NK-92 (cell line): Measurements from ENCODE around the gene N4BP2L1.

Experiments
- DNase-seq: peaks from one replicate; lab custom pipeline; 2025; ENCODE audit not compliant: unreplicated experiment; lab: John Stamatoyannopoulos, UW

The N4BP2L1 gene

GRCh38 chr13:32432856-32433255, 4.9 kb upstream of the N4BP2L1 start:
- no peak for DNase-seq

GRCh38 chr13:32431361-32431760, 3.4 kb upstream of the N4BP2L1 start:
- no peak for DNase-seq

- no peak for DNase-seq
Measured at GRCh38 chr13:32430018-32430747, 2.3 kb upstream of the N4BP2L1 start.

- no peak for DNase-seq
Measured at GRCh38 chr13:32429433-32429909, 1.5 kb upstream of the N4BP2L1 start.

GRCh38 chr13:32428581-32429432, 877 bp upstream of the N4BP2L1 start:
- DNase-seq = no peak

- DNase-seq = no peak
Measured at GRCh38 chr13:32426990-32427851, 709 bp downstream of the N4BP2L1 start.

- no peak for DNase-seq
Measured at GRCh38 chr13:32426191-32426989, 1.5 kb downstream of the N4BP2L1 start.

GRCh38 chr13:32425158-32425557, 2.8 kb downstream of the N4BP2L1 start:
- no peak for DNase-seq

- DNase-seq = no peak
Measured at GRCh38 chr13:32423592-32423991, 4.3 kb downstream of the N4BP2L1 start.

GRCh38 chr13:32419862-32420261, 8.1 kb downstream of the N4BP2L1 start:
- no peak for DNase-seq

GRCh38 chr13:32417995-32418394, 9.9 kb downstream of the N4BP2L1 start:
- DNase-seq = no peak

- DNase-seq = no peak
Measured at GRCh38 chr13:32415019-32415418, 12.9 kb downstream of the N4BP2L1 start.

- no peak for DNase-seq
Measured at GRCh38 chr13:32414580-32414979, 13.3 kb downstream of the N4BP2L1 start.

GRCh38 chr13:32413284-32413683, 14.6 kb downstream of the N4BP2L1 start:
- no peak for DNase-seq

GRCh38 chr13:32409561-32410421, 18.1 kb downstream of the N4BP2L1 start:
- DNase-seq = no peak

- DNase-seq = no peak
Measured at GRCh38 chr13:32409001-32409313, 19.0 kb downstream of the N4BP2L1 start.

GRCh38 chr13:32408296-32409000, 19.5 kb downstream of the N4BP2L1 start:
- no peak for DNase-seq

- DNase-seq = no peak
Measured at GRCh38 chr13:32407854-32408253, 20.1 kb downstream of the N4BP2L1 start.

- no peak for DNase-seq
Measured at GRCh38 chr13:32403108-32403507, 24.8 kb downstream of the N4BP2L1 start.
